Thyroid gland (tissue), 4 donors: ENCODE data around the gene PRSS27.

ENCODE experiments used
- CTCF ChIP-seq, 6 experiments: fragments of 200-600 bp in 3 of 6; fragments of 450-650 bp in 3 of 6; sonication (generic) in 3 of 6; IDR thresholded peaks; one replicate each; pipeline ENCODE4 v1.5.1; 2016 to 2019; ENCODE audit warnings: antibody characterized with exemption in 6 of 6, mild to moderate bottlenecking in 2 of 6, inconsistent platforms in 1 of 6, moderate library complexity in 1 of 6
- POLR2A ChIP-seq, 2 donors: fragments of 450-650 bp; IDR thresholded peaks; one replicate each; pipeline ENCODE4 v1.6.1; 2017; ENCODE audit warnings: antibody characterized with exemption in 2 of 2, mild to moderate bottlenecking in 2 of 2, moderate library complexity in 1 of 2

- no peak for TF ChIP-seq POLR2A (IDR thresholded peaks at IDR 0.05)
- no peak for TF ChIP-seq CTCF (IDR thresholded peaks at IDR 0.05)
Measured at GRCh38 chr16:2675021-2675420, 45.0 kb downstream of the PRSS27 start.
